Body of pancreas (tissue), 4 donors: ENCODE measurements around the gene COL27A1.

Experiments
- CTCF ChIP-seq, 7 experiments: fragments of 450-650 bp in 4 of 7; fragments of 200-600 bp in 3 of 7; sonication (generic) in 3 of 7; IDR thresholded peaks; one replicate each; pipeline ENCODE4 v1.5.1; 2016 to 2019; ENCODE audit warnings: antibody characterized with exemption in 7 of 7
- POLR2A ChIP-seq, 3 donors: fragments of 450-650 bp; IDR thresholded peaks; one replicate each; pipeline ENCODE4 v1.6.1; 2016; ENCODE audit warnings: antibody characterized with exemption in 3 of 3, mild to moderate bottlenecking in 2 of 3

- no peak for TF ChIP-seq CTCF (IDR thresholded peaks at IDR 0.05)
- TF ChIP-seq POLR2A (IDR thresholded peaks at IDR 0.05): peak in 2 of 3 donors; percentile 17 to 32
These were observed 37.1 kb upstream of the COL27A1 start for GRCh38 chr9:114117996-114118830.
